OCI-LY7 (cell line): ENCODE results near the gene RNF138.

Experiments used
- EZH2phosphoT487 ChIP-seq: fragments of 200-600 bp; sonication (generic); IDR thresholded peaks from 2 replicates; pipeline ENCODE4 v1.6.1; 2018; ENCODE audit warnings: low read depth, borderline replicate concordance, mild to moderate bottlenecking, mixed run types, antibody characterized with exemption, low read length, moderate library complexity, mixed read lengths
- TF ChIP-seq, protein P1 (sequence below): fragments of 200-600 bp; sonication (generic); conservative IDR thresholded peaks from 2 replicates; pipeline ENCODE4 v1.5.1; 2014; ENCODE audit warnings: mild to moderate bottlenecking, antibody characterized with exemption, low read length, moderate library complexity, mixed read lengths

DNA sequence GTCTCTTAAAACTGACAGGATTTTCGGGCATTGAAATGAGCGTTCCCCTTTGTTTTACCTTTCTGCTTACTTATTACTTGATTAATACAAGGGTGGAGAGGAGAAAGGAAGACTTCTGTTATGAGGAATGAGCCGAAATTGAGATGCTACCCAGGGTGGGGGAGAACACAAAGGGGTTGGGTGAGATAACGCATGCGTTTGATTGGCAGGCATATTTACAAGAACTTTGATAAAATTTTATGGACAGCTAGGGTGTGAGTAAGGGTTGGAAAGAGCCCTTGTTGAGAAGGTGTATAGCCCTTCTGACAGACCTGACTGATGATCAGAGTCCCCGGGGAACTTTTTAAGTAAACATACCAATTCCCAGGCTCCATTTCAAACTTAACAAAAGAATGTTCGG is 1.8 kb downstream of the RNF138 start:
- TF ChIP-seq, protein P1, sequence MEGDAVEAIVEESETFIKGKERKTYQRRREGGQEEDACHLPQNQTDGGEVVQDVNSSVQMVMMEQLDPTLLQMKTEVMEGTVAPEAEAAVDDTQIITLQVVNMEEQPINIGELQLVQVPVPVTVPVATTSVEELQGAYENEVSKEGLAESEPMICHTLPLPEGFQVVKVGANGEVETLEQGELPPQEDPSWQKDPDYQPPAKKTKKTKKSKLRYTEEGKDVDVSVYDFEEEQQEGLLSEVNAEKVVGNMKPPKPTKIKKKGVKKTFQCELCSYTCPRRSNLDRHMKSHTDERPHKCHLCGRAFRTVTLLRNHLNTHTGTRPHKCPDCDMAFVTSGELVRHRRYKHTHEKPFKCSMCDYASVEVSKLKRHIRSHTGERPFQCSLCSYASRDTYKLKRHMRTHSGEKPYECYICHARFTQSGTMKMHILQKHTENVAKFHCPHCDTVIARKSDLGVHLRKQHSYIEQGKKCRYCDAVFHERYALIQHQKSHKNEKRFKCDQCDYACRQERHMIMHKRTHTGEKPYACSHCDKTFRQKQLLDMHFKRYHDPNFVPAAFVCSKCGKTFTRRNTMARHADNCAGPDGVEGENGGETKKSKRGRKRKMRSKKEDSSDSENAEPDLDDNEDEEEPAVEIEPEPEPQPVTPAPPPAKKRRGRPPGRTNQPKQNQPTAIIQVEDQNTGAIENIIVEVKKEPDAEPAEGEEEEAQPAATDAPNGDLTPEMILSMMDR, result no peak
- TF ChIP-seq EZH2phosphoT487, result no peak
